ENCODE results near the gene ARHGEF1. TPM values are rescaled to one million over a fixed set of nuclear protein-coding genes. Genes with fewer than 3 reads are reported as not detected.

ARHGEF1 gene
- polyA plus RNA-seq, 4 donors: 49.7 to 120 (median 86.7) TPM

GRCh38 chr19:41925208-41926003 lies 42.4 kb downstream of the ARHGEF1 start:
- Histone ChIP-seq H3K9me3 (ENCODE audit: control insufficient read depth in 2 of 2, insufficient read depth in 1 of 2, low read depth in 1 of 2, low read length in 1 of 2) (no peaks in the 10 kb centered on the region), H3K27me3 (ENCODE audit: control insufficient read depth in 3 of 3, insufficient read depth in 3 of 3, low read length in 3 of 3) (peaks cover 0 to 94% (median 45%) of the 10 kb centered on the region in 3 donors), H3K36me3 (ENCODE audit: control insufficient read depth in 3 of 3, insufficient read depth in 2 of 3, low read depth in 1 of 3, low read length in 3 of 3) (no peaks in the 10 kb centered on the region), H3K4me3 (ENCODE audit: low read depth in 1 of 3, low read length in 3 of 3) (no peak overlapping the region), H3K4me1 (ENCODE audit: control insufficient read depth in 3 of 3, insufficient read depth in 2 of 3, low read depth in 1 of 3, low read length in 2 of 3) (peaks cover 0 to 7% (median 0%) of the 10 kb centered on the region in 3 donors), H3K27ac (ENCODE audit: low read depth in 1 of 3, low read length in 2 of 3) (no peak overlapping the region)
- no peak for DNase-seq
- no peak for FAIRE-seq
- 51 to 54% (median 54%) methylated on average over 7 of the region's 7 CpGs for WGBS, 3 donors

GRCh38 chr19:41926028-41926762 lies 43.2 kb downstream of the ARHGEF1 start:
- Histone ChIP-seq H3K36me3 (ENCODE audit: control insufficient read depth in 3 of 3, insufficient read depth in 2 of 3, low read depth in 1 of 3, low read length in 3 of 3) (no peaks in the 10 kb centered on the region), H3K27me3 (ENCODE audit: control insufficient read depth in 3 of 3, insufficient read depth in 3 of 3, low read length in 3 of 3) (peaks cover 0 to 94% (median 44%) of the 10 kb centered on the region in 3 donors), H3K4me3 (ENCODE audit: low read depth in 1 of 3, low read length in 3 of 3) (no peak overlapping the region), H3K4me1 (ENCODE audit: control insufficient read depth in 3 of 3, insufficient read depth in 2 of 3, low read depth in 1 of 3, low read length in 2 of 3) (peaks cover 0 to 7% (median 0%) of the 10 kb centered on the region in 3 donors), H3K27ac (ENCODE audit: low read depth in 1 of 3, low read length in 2 of 3) (no peak overlapping the region), H3K9me3 (ENCODE audit: control insufficient read depth in 2 of 2, insufficient read depth in 1 of 2, low read depth in 1 of 2, low read length in 1 of 2) (no peaks in the 10 kb centered on the region)
- 26 to 57% (median 38%) methylated on average over 24 to 27 of the region's 27 CpGs for WGBS, 3 donors
- FAIRE-seq (no peak), DNase-seq (no peak)

- H3K9me3 ChIP-seq (ENCODE audit: control insufficient read depth in 2 of 2, insufficient read depth in 1 of 2, low read depth in 1 of 2, low read length in 1 of 2): no peaks in the 10 kb centered on the region
- FAIRE-seq (no peak), DNase-seq (no peak)
- no peak overlapping the region for H3K27ac ChIP-seq (ENCODE audit: low read depth in 1 of 3, low read length in 2 of 3)
- no peak overlapping the region for H3K4me3 ChIP-seq (ENCODE audit: low read depth in 1 of 3, low read length in 3 of 3)
- no peaks in the 10 kb centered on the region for H3K36me3 ChIP-seq (ENCODE audit: control insufficient read depth in 3 of 3, insufficient read depth in 2 of 3, low read depth in 1 of 3, low read length in 3 of 3)
- peaks cover 0 to 7% (median 0%) of the 10 kb centered on the region in 3 donors for H3K4me1 ChIP-seq (ENCODE audit: control insufficient read depth in 3 of 3, insufficient read depth in 2 of 3, low read depth in 1 of 3, low read length in 2 of 3)
- WGBS, 3 donors: 36 to 56% (median 51%) methylated on average over 16 of the region's 16 CpGs
- peaks cover 0 to 94% (median 45%) of the 10 kb centered on the region in 3 donors for H3K27me3 ChIP-seq (ENCODE audit: control insufficient read depth in 3 of 3, insufficient read depth in 3 of 3, low read length in 3 of 3)
Observed at GRCh38 chr19:41926763-41927496, 43.9 kb downstream of the ARHGEF1 start.

GRCh38 chr19:41927497-41928192 lies 44.7 kb downstream of the ARHGEF1 start:
- no peaks in the 10 kb centered on the region for H3K9me3 ChIP-seq (ENCODE audit: control insufficient read depth in 2 of 2, insufficient read depth in 1 of 2, low read depth in 1 of 2, low read length in 1 of 2)
- H3K4me1 ChIP-seq (ENCODE audit: control insufficient read depth in 3 of 3, insufficient read depth in 2 of 3, low read depth in 1 of 3, low read length in 2 of 3): peaks cover 0 to 7% (median 0%) of the 10 kb centered on the region in 3 donors
- no peak overlapping the region for H3K27ac ChIP-seq (ENCODE audit: low read depth in 1 of 3, low read length in 2 of 3)
- DNase-seq (no peak), FAIRE-seq (no peak)
- WGBS, 3 donors: 4 to 6% (median 5%) methylated on average over 34 to 43 of the region's 43 CpGs
- H3K4me3 ChIP-seq (ENCODE audit: low read depth in 1 of 3, low read length in 3 of 3): peak overlapping the region in 2 of 3 donors; percentile 35 to 47
- peaks cover 0 to 94% (median 45%) of the 10 kb centered on the region in 3 donors for H3K27me3 ChIP-seq (ENCODE audit: control insufficient read depth in 3 of 3, insufficient read depth in 3 of 3, low read length in 3 of 3)
- H3K36me3 ChIP-seq (ENCODE audit: control insufficient read depth in 3 of 3, insufficient read depth in 2 of 3, low read depth in 1 of 3, low read length in 3 of 3): no peaks in the 10 kb centered on the region

- WGBS, 3 donors: 0 to 1% (median 0%) methylated on average over 30 to 49 of the region's 49 CpGs
- Histone ChIP-seq H3K27ac (ENCODE audit: low read depth in 1 of 3, low read length in 2 of 3) (no peak within 1 kb of the TSS), H3K4me3 (ENCODE audit: low read depth in 1 of 3, low read length in 3 of 3) (peak within 1 kb of the TSS in 2 of 3 donors; percentile 35 to 47), H3K36me3 (ENCODE audit: control insufficient read depth in 3 of 3, insufficient read depth in 2 of 3, low read depth in 1 of 3, low read length in 3 of 3) (no peaks in the 10 kb centered on the region), H3K9me3 (ENCODE audit: control insufficient read depth in 2 of 2, insufficient read depth in 1 of 2, low read depth in 1 of 2, low read length in 1 of 2) (no peaks in the 10 kb centered on the region), H3K27me3 (ENCODE audit: control insufficient read depth in 3 of 3, insufficient read depth in 3 of 3, low read length in 3 of 3) (peaks cover 0 to 91% (median 40%) of the 10 kb centered on the region in 3 donors), H3K4me1 (ENCODE audit: control insufficient read depth in 3 of 3, insufficient read depth in 2 of 3, low read depth in 1 of 3, low read length in 2 of 3) (peaks cover 0 to 7% (median 0%) of the 10 kb centered on the region in 3 donors)
- no peak for DNase-seq
- no peak for FAIRE-seq
Observed at GRCh38 chr19:41928221-41928683, 45.3 kb downstream of the ARHGEF1 start, which contains the start of gene ERFL. Gene ERFL (minus strand): TSS chr19:41928449. CDS start chr19:41912919, 15,530 bp downstream.

- Histone ChIP-seq H3K4me1 (ENCODE audit: control insufficient read depth in 3 of 3, insufficient read depth in 2 of 3, low read depth in 1 of 3, low read length in 2 of 3) (peaks cover 0 to 7% (median 0%) of the 10 kb centered on the region in 3 donors), H3K36me3 (ENCODE audit: control insufficient read depth in 3 of 3, insufficient read depth in 2 of 3, low read depth in 1 of 3, low read length in 3 of 3) (no peaks in the 10 kb centered on the region), H3K4me3 (ENCODE audit: low read depth in 1 of 3, low read length in 3 of 3) (peak overlapping the region in 1 of 3 donors; percentile 47), H3K9me3 (ENCODE audit: control insufficient read depth in 2 of 2, insufficient read depth in 1 of 2, low read depth in 1 of 2, low read length in 1 of 2) (no peaks in the 10 kb centered on the region), H3K27ac (ENCODE audit: low read depth in 1 of 3, low read length in 2 of 3) (no peak overlapping the region), H3K27me3 (ENCODE audit: control insufficient read depth in 3 of 3, insufficient read depth in 3 of 3, low read length in 3 of 3) (peaks cover 0 to 94% (median 39%) of the 10 kb centered on the region in 3 donors)
- FAIRE-seq: no peak
- WGBS, 3 donors: 1 to 3% (median 2%) methylated on average over 28 to 29 of the region's 29 CpGs
- DNase-seq: peak in 1 of 2 donors; percentile 54
Observed at GRCh38 chr19:41928754-41929535, 46.0 kb downstream of the ARHGEF1 start.

- no peaks in the 10 kb centered on the region for H3K36me3 ChIP-seq (ENCODE audit: control insufficient read depth in 3 of 3, insufficient read depth in 2 of 3, low read depth in 1 of 3, low read length in 3 of 3)
- no peaks in the 10 kb centered on the region for H3K9me3 ChIP-seq (ENCODE audit: control insufficient read depth in 2 of 2, insufficient read depth in 1 of 2, low read depth in 1 of 2, low read length in 1 of 2)
- FAIRE-seq (no peak), DNase-seq (no peak)
- peaks cover 0 to 94% (median 33%) of the 10 kb centered on the region in 3 donors for H3K27me3 ChIP-seq (ENCODE audit: control insufficient read depth in 3 of 3, insufficient read depth in 3 of 3, low read length in 3 of 3)
- no peak overlapping the region for H3K4me3 ChIP-seq (ENCODE audit: low read depth in 1 of 3, low read length in 3 of 3)
- no peak overlapping the region for H3K27ac ChIP-seq (ENCODE audit: low read depth in 1 of 3, low read length in 2 of 3)
- peaks cover 0 to 7% (median 0%) of the 10 kb centered on the region in 3 donors for H3K4me1 ChIP-seq (ENCODE audit: control insufficient read depth in 3 of 3, insufficient read depth in 2 of 3, low read depth in 1 of 3, low read length in 2 of 3)
- 17 to 32% (median 24%) methylated on average over 14 of the region's 14 CpGs for WGBS, 3 donors
Observed at GRCh38 chr19:41929536-41930071, 46.6 kb downstream of the ARHGEF1 start.
